ENCODE measurements around the gene ZCCHC4.

Gene ZCCHC4

GRCh38 chr4:25377572-25378436 lies 65.2 kb downstream of the ZCCHC4 start:
- peak; percentile 5 for DNase-seq (ENCODE audit: low spot score)

DNA sequence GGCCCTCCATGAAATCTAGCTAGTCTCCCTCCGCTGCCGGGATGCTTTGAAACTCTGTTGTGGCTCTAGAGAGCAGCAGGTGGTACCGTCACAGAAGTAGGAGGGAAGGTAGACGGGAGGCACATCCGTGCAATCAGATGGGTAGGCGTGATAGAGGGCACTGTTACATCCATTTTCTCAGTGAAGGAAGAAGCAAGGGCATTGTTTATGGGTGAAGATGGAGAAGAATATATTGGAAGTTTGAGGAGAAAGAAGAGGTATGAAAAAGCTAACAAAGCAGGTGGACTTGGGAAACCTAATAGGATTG lies 65.8 kb downstream of the ZCCHC4 start:
- DNase-seq (ENCODE audit: low spot score): no peak

DNA sequence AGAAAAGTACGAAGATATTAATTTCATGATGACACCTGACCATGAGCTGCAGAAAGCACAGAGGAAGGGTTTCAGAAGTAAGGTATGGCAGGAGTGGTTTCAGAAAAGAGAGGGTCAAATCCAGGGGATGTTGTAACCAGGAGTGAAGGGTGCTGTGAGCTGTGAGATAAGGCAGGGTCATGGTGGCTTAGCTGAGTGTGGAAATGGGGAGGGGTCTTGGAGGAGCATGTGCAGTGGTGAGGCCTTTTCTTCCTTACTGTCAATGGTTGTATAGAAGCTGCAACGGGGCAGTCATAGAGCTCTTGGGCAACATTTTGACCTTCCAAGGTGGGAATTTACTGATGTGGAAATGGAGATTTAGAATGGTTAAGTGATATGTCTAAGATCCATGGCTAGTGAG lies 67.0 kb downstream of the ZCCHC4 start:
- DNase-seq (ENCODE audit: low spot score): no peak

GRCh38 chr4:25383647-25384046 lies 71.1 kb downstream of the ZCCHC4 start:
- no peak for DNase-seq (ENCODE audit: low spot score)

DNA sequence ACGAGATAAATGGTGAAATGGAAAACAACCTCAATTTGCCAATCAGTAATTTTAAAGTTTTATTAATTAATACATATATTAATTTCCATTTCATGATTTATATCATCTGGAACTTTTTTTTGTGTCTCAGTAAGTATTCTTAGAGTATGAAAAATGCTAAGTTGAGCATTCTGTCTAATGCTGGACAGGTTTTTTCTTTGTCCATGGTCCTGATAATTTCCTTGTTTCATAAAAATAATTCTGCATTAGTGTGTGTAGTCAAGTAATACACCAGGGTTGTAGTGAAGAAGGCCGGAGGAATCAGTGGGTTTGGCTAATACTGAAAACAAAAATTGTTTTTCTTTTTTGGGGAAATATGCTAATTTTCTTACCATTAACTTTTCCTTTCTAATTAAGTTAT lies 74.4 kb downstream of the ZCCHC4 start:
- DNase-seq (ENCODE audit: low spot score): no peak

DNA sequence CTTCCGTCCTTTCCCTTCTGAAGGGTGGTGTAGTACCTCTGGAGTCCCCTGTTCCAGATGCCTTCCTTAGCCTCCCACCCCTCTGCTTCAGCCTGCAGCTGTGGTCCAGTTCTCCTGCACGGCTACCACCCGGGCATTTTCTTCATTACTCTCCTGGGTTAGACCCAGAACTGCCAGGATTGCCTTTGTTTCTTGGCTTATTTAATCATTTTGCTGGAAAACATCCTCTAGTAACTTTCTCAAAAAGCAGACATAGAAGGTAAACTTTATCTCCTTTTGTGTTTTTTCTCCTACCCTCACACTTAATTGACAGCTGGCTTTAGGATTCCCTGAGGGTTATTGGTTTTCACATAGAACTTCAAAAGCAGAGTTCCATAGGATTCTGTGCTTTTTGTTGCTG lies 84.7 kb downstream of the ZCCHC4 start:
- DNase-seq (ENCODE audit: low spot score): no peak

GRCh38 chr4:25399510-25399909 lies 86.9 kb downstream of the ZCCHC4 start:
- DNase-seq (ENCODE audit: low spot score): no peak

- no peak for DNase-seq (ENCODE audit: low spot score)
These were observed 88.5 kb downstream of the ZCCHC4 start for GRCh38 chr4:25401066-25401465.

DNA sequence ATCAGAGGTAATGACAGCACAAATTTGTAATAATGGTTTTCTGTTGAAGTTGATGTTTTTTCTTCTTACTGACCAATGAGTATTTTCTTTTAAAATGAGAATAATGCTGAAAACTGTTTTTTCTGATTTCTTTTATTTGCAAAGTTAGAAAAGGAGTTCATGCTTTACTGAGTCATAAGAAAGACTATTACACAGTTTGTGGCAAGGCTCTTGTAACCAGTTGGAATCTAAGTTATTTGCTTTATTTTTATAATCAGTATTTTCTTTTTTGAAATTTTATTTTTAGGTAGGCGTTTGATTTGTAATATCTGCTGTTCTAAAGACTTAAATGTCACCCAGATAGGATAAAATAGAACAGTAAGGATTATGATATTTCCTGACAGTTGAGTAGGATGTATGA lies 89.9 kb downstream of the ZCCHC4 start:
- DNase-seq (ENCODE audit: low spot score): no peak

- no peak for DNase-seq (ENCODE audit: low spot score)
These were observed 91.1 kb downstream of the ZCCHC4 start for GRCh38 chr4:25403699-25404098.

GRCh38 chr4:25405453-25405852 lies 92.9 kb downstream of the ZCCHC4 start:
- DNase-seq (ENCODE audit: low spot score): no peak

DNA sequence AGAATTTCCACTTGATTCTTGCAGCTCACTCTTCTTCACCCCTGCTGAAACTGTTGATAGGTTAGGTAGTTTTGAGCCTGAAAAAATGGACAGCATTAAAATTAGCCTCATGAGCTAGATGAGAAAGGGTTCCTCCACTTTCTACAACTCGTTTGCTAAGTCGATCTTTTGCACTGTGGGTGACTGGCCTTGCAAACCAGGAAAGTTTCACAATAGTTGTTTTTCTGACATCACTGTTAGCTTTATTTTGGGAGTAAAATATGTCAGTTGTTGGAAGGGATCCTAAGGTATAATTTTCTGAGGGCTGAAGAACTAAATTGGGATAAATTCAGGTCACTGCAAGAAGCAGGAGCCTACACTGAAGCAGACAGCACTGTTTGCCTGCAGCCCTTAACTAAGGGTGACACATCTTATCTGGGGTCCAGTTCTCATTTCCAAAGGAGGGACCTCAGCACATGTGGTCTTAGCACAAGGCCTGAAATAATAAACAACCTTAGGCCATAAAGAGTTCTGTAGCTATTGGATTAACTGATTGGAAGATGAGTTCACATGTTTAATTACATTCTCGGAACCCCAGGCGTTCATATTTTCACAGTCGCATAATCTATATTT lies 93.6 kb downstream of the ZCCHC4 start:
- no peak for DNase-seq (ENCODE audit: low spot score)

DNA sequence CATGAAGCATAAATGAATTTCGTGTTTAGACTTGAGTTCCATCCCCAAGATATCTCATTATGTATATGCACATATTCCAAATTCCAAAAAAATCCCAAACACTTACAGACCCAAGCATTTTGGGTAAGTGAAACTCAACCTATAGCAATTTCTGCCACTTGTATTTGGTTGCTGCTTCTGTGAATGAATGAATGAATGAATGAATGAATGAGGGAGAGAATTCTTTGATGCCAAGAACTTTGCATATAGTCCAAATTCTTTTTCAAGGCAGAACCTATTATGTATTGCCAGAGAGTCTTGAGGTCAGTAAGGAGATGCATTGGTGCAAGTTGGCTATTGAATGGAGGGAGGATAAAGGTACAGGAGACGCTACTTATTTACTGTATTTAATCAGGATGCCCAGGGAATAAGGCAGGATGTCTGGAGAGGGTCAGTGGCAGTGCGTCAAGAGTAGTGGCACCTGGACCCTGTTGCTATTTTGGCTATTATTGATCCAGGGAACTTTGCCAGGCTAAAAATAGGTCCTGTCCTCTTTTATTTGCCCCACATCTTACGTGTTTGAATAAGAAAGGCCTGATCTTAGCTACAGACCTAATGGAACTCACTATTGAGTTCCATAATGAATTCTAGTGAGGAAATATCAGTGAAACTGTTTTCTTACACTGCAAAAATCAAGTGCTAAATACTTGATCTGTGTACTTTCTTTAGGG lies 98.4 kb downstream of the ZCCHC4 start:
- DNase-seq (ENCODE audit: low spot score): no peak

GRCh38 chr4:25413261-25413660 lies 100.7 kb downstream of the ZCCHC4 start:
- no peak for DNase-seq (ENCODE audit: low spot score)

- DNase-seq (ENCODE audit: low spot score): no peak
These were observed 104.4 kb downstream of the ZCCHC4 start for GRCh38 chr4:25417014-25417413.
